Measurements from ENCODE around the gene MTRR.

Gene MTRR

DNA sequence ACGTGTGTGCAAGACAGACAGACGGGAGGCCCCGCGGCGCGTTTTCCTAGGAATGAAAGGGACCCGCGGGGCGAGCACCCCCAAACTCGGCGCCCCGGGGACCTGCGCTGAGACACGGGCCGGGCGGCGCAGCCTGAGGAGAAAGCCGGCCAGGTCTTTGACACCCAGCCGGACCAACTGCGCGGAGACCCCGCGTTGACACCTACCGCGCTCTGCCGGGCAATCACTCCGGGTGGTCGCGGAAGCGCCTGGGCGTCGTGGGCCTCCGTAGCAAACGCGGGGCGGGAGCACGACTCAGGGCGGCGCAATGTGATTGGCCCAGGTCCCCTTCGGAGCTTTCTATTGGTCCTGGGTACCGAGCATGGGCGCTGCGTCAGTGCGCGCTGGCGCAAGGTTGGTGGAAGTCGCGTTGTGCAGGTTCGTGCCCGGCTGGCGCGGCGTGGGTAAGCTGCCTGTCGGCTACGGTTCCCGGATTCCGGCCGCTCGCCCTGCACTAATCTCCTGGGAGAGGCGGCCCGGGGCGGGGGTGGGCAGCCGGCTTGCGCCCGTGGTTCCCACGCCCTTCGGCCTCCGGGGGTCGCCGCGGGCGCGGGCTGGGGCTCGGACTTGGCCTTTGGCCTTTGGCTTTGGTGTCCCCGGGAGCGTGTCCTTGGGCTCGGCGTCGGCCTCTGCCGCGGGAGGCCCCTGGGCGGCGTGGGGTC is at the start of gene MTRR, which contains the start of gene FASTKD3:
Gene MTRR (plus strand): TSS at position 376 of the 701 bp plus-strand sequence. CDS start 1,647 bp downstream, outside the sequence.
Gene FASTKD3 (minus strand): TSS at position 259 of the 701 bp plus-strand sequence. CDS start 948 bp downstream, outside the sequence.
- DNase-seq (ENCODE audit: low read depth) = peak; percentile 82

DNA sequence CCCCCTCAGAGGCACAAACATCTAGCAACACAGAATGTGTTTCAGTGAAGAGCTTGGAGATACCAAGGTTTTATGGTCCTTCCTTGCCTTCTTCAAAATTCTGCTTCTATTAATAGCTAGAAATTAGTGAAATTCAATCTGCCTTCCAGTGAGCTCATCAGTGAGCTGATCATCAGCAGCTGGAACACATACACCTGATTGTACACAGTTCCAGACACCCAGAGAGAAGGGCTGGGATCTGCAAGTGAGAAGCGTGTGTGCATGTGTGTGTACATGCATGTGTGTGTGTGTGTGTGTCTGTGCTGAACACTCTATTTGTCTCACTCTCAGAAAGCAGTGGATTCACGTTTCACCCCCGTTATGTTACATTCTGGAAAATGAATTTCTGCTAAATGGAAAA is 46.5 kb upstream of the MTRR start:
- no peak for DNase-seq (ENCODE audit: low read depth)

DNA sequence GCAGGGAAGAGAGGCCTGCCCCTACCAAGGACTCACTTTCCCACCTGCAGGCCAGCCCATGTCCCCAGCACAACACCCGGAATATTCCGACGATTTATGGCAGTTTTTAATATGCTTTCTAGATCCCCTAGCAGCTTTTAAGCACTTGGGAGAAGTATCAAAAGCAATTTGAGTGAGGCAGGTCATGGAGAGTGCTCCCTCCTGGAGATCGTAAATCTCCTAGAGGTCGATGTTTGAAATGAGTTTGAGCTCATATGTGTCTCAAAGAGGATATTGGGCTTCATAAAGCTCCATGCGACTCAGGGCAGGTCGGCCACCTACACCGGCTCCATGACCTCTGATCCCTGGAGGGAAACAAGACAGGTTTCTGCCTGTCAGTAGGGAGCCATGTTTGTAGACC is 45.4 kb upstream of the MTRR start:
- DNase-seq (ENCODE audit: low read depth) = no peak

DNA sequence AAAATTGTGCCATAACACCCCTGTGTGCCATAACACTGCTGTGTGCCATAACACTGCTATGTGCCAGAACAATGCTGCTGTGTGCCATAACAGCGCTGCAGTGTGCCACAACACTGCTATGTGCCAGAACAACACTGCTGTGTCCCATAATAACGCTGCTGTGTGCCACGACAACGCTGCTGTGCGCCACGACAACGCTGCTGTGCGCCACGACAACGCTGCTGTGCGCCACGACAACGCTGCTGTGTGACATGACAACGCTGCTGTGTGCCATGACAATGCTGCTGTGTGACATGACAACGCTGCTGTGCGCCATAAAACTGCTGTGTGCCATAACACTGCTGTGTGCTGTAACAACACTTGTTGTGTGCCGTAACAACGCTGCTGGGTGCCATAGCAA is 44.0 kb upstream of the MTRR start:
- no peak for DNase-seq (ENCODE audit: low read depth)

DNA sequence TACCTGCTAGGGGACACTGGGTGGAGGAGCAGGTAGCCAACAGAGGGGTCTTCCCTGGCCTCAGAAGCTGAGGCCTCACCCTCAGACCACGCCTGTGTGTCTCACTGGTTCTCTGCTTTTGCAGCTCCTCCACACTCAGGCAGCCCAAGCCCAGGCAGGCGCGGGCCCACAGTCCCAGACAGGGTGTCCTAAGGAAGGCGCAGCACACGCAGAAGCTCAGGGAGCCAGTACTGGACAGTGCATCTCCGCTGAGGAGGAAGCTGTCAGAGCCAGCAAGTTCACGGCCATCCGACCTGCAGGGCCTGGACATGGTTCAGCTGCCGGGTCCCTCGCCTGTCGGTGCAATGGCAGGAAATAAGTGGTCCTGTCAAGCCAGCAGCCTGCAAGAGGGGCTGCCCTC is 43.3 kb upstream of the MTRR start:
- DNase-seq (ENCODE audit: low read depth) = no peak

DNA sequence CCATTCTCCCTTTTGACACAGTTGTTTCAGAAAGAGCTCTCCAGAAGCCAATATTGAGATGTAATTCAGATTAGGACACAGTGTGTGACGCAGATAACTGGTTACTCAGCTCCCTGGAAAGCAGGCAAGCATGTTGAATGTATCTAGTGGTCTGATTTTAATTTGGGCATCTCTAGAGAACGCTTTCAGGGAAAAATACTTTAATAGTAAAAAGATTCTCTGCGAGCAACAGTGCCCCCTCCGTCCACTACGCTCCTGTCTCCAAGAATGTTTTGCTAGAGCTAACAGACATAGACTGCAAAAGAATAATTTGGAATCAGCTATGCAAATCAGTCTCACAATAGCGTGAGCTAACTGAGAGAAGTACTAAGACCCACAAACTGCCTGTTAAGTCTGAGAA is 41.3 kb upstream of the MTRR start:
- no peak for DNase-seq (ENCODE audit: low read depth)

DNA sequence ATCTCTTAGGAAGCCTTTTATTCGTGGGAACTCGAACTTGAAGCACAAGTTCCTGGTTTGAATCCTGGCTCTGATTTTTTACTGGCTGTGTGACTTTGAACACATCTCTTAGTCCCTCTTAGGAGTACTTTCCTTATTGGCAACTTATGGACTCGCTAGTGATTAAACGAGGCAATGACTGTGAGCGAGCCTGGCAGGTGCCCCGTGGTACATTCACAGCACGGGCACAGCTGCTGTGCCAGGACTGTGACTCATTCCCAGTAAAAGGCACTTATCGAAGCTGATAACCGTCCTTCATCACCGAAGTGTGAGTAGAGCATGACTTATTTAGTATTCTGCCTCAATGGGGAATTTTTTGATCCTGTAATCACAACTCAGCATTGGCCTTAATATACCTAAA is 40.7 kb upstream of the MTRR start:
- no peak for DNase-seq (ENCODE audit: low read depth)

DNA sequence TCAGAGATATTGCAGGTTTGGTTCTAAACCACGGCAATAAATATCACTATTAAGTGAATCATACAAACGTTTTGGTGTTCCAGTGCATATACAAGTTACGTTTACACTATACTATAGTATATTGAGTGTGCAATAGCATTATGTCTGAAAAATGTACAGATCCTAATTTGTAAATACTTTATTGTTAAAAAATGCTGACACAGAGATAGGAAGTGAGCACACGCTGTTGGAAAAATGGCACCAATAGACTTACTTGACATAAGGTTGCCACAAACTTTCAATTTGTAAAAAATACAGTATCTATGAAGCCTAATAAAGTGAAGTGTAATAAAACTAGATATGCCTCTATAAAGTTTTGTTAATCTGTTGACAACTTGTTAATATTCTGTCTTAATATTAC is 34.0 kb upstream of the MTRR start:
- DNase-seq (ENCODE audit: low read depth) = no peak

DNA sequence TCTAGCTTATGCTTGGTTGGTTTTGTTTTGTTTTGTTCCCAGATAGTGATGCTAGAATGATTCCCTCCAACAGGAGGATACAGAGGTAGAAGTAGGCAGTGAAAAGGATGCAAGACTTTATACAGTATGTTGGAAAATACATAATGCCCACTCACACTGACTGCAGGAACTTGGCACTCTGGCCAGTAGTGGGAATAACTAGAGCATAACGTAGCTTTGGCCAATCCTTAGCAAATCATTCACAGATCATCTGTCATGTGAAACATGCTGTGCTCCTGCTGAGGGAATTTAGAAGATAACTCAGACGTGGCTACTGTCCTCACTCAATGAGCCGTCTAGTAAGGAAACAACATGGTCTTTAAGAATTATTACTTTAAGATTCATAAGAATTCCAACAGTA is 31.5 kb upstream of the MTRR start:
- no peak for DNase-seq (ENCODE audit: low read depth)

DNA sequence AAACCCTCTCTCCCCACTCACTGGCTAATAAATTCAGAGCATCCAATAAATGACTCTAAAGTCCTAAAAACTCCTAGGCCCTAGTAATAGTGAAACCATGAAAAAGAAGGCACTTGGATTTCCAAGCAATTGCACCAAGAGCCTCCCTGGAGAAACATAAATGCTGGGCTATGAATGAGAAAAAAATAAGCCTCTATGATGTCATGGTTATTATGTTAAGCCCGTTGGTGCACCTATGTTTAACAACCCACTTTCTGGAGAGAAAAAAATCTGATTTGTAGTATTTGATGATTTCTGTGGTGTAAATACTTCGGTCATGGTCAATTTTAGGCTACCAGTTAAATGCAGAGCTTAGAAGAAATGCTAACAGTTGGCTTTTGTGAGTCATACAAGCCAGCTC is 26.4 kb upstream of the MTRR start:
- DNase-seq (ENCODE audit: low read depth) = no peak

DNA sequence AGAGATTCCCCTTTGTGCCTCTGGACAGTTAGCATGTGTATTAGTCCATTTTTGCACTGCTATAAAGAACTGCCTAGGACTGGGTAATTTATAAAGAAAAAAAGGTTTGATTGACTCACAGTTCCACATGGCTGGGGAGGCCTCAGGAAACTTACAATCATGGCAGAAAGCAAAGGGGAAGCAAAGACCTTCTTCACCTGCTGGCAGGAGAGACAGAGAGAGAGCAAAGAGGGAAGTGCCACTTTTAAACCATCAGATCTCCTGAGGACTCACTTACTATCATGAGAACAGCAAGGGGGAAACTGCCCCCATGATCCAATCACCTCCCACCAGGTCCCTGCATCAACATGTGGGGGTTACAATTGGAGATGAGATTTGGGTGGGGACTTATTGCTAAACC is 24.0 kb upstream of the MTRR start:
- no peak for DNase-seq (ENCODE audit: low read depth)

DNA sequence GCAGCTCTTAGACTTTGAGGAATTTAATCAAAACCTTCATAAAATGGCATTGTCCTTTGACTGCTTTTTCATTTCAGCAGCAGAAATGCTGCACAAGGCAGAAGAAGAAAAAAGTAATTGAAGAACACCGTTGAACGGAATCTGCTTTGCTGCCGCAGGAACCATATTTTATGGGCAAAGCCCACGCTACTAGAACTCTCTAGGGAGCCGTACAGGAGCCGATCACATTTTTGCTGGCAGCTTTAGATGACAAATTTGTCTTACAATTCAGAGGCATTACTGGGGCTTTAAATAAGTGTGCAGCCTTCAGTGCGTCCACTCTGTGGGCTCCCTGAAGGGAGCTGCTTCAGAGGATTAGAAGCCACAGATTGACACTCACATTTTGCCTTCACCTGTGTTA is 23.4 kb upstream of the MTRR start:
- DNase-seq (ENCODE audit: low read depth) = no peak

DNA sequence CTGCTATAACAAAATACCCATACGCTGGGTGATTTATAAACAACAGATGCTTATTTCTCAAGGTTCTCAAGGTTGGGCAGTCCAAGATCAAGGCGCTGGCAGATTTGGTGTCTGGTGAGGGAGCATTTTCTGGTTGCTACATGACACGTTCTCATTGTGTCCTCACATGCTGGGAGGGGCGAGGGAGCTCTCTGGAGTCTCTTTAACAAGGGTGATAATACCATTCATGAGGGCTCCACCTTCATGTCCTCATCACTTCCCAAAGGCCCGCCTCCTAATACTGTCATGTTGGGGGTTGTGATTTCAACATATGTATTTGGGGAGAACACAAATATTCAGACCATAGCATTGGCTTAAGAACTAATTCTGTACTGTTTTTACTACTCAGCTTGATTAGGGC is 22.6 kb upstream of the MTRR start:
- no peak for DNase-seq (ENCODE audit: low read depth)

DNA sequence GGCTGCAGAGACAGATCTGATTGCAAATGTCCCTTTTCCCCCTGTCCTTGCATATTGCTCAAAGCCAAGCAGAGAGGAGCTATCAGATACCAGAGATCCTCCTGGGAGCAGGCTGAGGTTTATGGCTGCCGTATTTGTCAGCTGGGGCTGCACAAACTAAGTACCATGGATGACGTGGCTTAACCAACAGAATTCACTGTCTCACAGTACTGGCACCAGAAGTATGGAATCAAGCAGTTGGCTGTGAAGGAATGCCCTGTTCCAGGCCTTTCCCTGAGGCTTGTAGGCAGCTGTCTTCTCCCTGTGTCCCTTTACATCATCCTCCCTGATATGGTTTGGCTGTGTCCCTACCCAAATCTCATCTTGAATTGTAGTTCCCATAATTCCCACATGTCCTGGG is 20.7 kb upstream of the MTRR start:
- DNase-seq (ENCODE audit: low read depth) = no peak

DNA sequence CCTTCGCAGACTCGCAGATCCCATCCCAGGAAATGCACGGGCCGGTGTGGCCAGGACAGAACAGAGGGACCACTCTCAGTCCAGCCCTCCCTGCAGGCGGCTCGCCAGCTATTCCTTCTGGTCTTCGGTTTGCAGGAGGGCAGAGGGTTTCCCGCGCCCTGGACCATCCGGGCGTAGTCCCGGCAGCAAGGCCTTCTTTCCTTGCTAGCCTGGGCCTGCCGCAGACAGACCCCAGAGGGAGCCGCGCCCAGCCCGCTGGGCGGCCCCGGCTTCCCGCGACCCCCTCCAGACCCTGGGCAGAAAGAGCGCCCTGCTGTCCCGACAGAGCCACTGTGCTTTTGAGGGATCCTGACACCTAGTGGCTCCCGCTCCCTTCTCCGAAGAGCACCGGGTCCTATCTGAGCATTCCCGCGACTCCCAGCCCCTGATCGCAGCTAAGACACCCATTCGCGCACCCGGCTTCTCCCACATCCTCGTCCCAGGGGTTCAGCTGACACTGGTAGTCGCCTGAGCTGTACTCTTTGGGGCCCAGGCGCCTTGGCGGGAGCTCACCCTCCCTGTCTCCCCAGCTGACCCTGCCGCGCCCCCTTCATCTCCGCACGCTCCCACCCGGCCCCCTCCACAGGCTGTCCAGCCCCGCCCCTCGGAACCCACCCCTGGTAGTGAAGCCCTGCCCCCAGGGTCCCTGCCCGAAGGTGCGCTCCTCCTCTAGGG is 19.1 kb upstream of the MTRR start:
- DNase-seq (ENCODE audit: low read depth) = no peak

DNA sequence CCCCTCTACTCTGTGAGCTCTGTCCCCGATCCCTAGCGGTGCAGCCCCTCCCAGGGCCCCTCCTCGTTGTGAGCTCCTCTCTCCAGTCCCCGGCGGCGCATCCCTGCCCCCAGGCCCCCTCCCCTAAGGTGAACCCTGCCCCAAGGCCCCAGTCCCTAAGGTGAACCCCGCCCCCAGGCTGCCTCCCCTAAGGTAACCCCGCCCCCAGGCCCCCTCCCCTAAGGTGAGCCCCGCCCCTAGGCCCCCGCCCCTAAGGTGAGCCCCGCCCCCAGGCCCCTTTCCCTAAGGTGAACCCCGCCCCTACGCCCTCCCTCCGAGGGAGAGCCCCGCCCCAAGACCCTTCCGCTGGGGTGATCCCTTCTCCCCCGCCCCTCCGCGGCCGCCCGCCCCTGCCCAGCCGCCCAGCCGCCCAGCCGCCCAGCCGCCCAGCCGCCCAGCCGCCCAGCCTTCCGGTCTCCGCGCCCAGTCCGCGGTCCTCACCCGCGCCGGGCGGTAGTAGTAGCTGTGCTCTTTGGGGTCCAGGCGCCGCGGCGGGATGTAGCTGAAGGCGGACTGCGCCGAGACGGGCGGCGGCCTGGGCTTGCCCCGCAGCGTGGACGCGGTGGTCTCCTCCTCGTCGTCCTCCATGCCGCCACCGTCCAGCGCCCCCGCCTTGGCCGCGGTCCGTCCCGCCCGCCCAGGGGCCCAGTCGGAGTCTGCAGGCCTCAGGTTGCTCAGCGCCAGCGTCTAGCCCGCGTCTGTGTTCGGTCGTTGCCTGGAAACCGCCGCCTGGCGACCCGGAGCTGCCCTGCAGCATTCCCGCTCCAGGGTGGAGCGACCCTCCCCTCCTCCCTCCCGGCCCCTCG is 18.3 kb upstream of the MTRR start, which contains the start of gene CFAP90:
Gene CFAP90 (minus strand): TSS at position 739 of the 845 bp plus-strand sequence. CDS start 112 bp downstream, at position 627.
- DNase-seq (ENCODE audit: low read depth) = no peak

DNA sequence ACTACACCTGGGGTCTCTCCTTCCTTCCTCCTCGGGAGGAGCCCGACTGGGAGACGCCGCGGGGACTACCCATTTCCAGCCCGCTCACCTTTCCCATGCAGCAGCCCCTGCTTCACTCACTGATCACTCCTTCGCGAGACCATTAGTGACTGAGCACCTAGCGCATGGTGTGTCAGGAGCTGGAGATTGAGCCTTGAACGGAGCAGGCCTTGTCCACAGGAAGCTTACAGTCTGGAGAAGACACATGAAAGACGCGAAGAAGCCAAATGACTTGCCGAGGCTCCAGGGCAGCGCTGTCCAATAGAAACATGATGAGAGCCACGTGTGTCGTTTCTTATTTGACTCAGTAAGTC is 17.7 kb upstream of the MTRR start:
- DNase-seq (ENCODE audit: low read depth) = no peak

DNA sequence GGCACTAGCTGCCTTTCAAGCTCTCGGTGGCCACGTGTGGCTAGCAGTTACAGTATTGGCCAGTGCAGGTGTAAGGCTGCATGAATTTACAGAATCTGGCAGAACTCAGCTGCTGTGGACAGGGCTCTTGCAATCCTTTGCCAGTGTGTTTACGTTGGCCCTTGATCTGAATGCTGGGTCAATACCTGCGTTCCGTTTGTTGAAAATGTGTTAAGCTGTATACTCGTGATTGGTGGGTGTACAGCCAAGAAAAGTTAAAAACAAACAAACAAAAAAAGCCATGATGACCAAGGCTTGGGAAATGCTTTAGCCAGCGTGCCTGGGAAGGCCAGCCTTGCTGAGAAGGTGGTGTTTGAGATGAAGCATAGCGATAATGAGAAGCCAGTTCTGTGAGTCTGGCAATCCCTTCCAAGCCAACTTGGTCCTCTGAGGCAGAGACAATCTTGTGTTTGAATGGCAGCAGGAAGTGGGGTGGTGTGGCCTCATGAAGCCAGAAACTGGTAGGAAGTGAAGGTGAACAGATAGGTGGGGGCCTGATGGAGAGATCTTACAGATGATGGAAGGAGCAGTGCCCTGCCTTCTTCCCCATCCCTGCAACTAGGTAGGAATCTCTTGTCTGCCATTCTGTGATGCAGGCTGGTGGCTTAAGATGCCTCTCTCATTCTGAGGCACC is 17.2 kb upstream of the MTRR start:
- DNase-seq (ENCODE audit: low read depth) = no peak

DNA sequence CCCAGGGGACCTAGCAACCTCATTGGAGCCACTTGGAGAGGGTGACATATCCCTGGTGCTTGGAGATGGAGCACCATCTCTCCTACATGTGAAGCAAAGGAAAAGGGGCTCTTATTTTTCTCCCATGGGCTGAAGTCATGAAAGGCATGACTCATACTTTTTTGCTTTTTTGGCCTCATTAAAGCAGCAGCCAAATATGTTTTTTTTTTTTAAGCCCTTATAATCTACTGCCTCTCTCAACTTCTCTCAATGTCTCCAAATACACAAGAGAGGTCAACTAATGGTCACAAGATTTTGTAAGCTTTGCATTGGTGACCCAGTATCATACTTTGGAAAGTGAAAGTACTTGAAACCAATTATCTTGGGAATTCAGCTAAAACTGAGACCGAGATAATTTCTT is 16.4 kb upstream of the MTRR start:
- DNase-seq (ENCODE audit: low read depth) = no peak

DNA sequence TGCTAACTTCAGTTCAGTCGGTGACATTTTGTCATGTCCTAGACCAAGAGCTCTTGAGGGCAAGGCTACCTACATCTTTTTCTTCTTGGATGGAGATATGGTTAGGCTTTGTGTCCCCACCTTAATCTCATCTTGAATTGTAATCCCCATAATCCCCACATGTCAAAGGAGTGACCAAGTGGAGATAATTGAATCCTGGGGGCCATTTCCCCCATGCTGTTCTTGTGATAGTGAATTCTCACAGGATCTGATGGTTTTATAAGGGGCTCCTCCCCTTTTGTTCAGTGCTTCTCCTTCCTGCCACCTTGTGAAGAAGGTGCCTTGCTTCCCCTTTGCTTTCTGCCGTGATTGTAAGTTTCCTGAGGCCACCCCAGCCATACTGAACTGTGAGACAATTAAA is 16.0 kb upstream of the MTRR start:
- DNase-seq (ENCODE audit: low read depth) = no peak

DNA sequence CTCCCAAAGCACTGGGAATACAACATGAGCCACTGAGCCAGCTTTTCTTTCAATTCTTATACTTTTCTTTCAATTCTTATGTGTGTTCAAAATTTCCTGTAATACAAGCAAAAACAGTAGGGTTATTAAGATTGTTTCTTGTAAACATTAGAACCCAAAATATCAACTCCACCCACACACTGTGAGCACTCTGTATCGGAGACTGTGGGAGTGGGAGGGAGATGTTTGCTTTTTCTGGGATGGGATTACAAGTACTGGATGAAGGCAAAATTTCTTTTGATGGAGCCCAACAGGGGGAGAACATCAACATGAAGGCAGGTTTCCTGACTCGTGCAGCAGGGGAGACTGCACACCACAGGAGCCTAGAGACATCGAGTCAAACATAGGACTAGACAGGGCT is 13.3 kb upstream of the MTRR start:
- DNase-seq (ENCODE audit: low read depth) = no peak

DNA sequence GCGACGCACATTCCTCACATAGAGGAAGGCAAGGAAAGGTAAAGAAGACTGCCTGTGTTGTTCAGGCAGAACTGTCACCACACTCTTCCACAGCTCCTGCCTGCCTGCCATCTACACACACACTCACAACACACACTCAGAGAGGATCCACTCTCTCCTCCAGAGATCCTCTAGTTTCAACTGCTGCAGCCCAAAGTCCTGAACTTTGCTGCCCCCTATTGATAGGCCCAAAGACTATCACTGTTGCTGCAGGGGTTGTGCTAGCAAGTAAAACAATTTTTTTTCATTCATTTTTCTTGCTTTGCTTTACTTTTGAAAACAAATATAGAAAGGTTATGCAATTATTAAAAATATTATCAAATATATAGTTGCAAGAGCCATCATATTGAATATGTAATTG is 12.1 kb upstream of the MTRR start:
- DNase-seq (ENCODE audit: low read depth) = no peak
